T-cell (primary cell): ENCODE data around the gene DOC2A. TPM values are rescaled to one million over a fixed set of nuclear protein-coding genes. Genes with fewer than 3 reads are reported as not detected.
A peak's percentile ranks its signal among the peaks of the same experiment; 100 is the strongest.

Experiments used
- ATAC-seq, 4 experiments: fragments of 200-7000 bp in 3 of 4; fragments of 150-1000 bp in 1 of 4; cut with Tn5 transposase; replicated peaks in 1 of 4; 1 replicate in 3 of 4; 2 replicates in 1 of 4; pipeline ENCODE4 v1.10.0; 2021; ENCODE audit warnings: moderate library complexity in 3 of 4, mild to moderate bottlenecking in 2 of 4, moderate number of reproducible peaks in 1 of 4
- CTCF ChIA-PET, 2 donors: fragments of 300-600 bp; sonication (Branson Sonifier 250); formaldehyde crosslinking; loops; one replicate each; lab custom pipeline; 2022; ENCODE audit warnings: antibody characterized with exemption in 2 of 2; lab: Charles Lee
- POLR2A ChIA-PET, 2 donors: fragments of 300-600 bp; sonication (Branson Sonifier 250); formaldehyde crosslinking; loops; one replicate each; lab custom pipeline; 2022; ENCODE audit warnings: antibody characterized with exemption in 2 of 2; lab: Charles Lee
- DNase-seq, 35 experiments: peaks; one replicate each; pipeline versions ENCODE4 v3.0.0 to v3.0.0-alpha.2; 2013 to 2023
- H3K27ac ChIP-seq: one replicate; pipeline ENCODE4 v1.5.1; 2013; ENCODE audit warnings: low read length
- H3K27me3 ChIP-seq, 2 experiments: replicated peaks in 1 of 2; 1 replicate in 1 of 2; 2 replicates in 1 of 2; pipeline versions ENCODE4 v1.6.1 to v1.7.0; 2013; ENCODE audit warnings: low read length in 1 of 2, mixed read lengths in 1 of 2; ENCODE audit not compliant: control insufficient read depth in 2 of 2, insufficient read depth in 2 of 2; ENCODE audit errors: extremely low read depth in 1 of 2
- H3K36me3 ChIP-seq, 2 donors: 1 replicate in 1 of 2; 2 replicates in 1 of 2; pipeline versions ENCODE4 v1.6.1 to v1.7.0; 2013; ENCODE audit warnings: low read length in 1 of 2; ENCODE audit not compliant: control insufficient read depth in 2 of 2, insufficient read depth in 1 of 2; ENCODE audit errors: extremely low read depth in 1 of 2
- H3K4me1 ChIP-seq, 2 experiments: 1 replicate in 1 of 2; 2 replicates in 1 of 2; pipeline versions ENCODE4 v1.6.1 to v1.7.0; 2013; ENCODE audit warnings: low read length in 2 of 2, mixed read lengths in 1 of 2; ENCODE audit not compliant: insufficient read depth in 2 of 2, control insufficient read depth in 1 of 2; ENCODE audit errors: extremely low read depth in 1 of 2
- H3K4me3 ChIP-seq, 2 donors: 1 replicate in 1 of 2; 2 replicates in 1 of 2; pipeline versions ENCODE4 v1.5.1 to v1.7.0; 2013; ENCODE audit warnings: mild to moderate bottlenecking in 2 of 2, low read length in 1 of 2, moderate library complexity in 1 of 2; ENCODE audit not compliant: control insufficient read depth in 1 of 2; ENCODE audit errors: extremely low read depth in 1 of 2
- H3K9me3 ChIP-seq: 2 replicates; pipeline ENCODE4 v1.7.0; 2013
- H3K27ac Mint-ChIP-seq, 2 donors: one replicate each; pipeline ENCODE4 v1.8.0; 2020 to 2021; ENCODE audit warnings: mild to moderate bottlenecking in 2 of 2, mixed read lengths in 2 of 2
- H3K27me3 Mint-ChIP-seq, 2 donors: one replicate each; pipeline ENCODE4 v1.8.0; 2021 to 2022; ENCODE audit warnings: mixed read lengths in 2 of 2
- H3K36me3 Mint-ChIP-seq: one replicate; pipeline ENCODE4 v1.8.0; 2021; ENCODE audit warnings: mixed read lengths
- H3K4me1 Mint-ChIP-seq, 3 donors: one replicate each; pipeline ENCODE4 v1.8.0; 2020 to 2022; ENCODE audit warnings: mixed read lengths in 3 of 3, mild to moderate bottlenecking in 1 of 3
- H3K4me3 Mint-ChIP-seq, 3 donors: one replicate each; pipeline ENCODE4 v1.8.0; 2020 to 2022; ENCODE audit warnings: mild to moderate bottlenecking in 3 of 3, mixed read lengths in 3 of 3, moderate library complexity in 3 of 3
- H3K9me3 Mint-ChIP-seq, 3 donors: one replicate each; pipeline ENCODE4 v1.8.0; 2020 to 2022; ENCODE audit warnings: mixed read lengths in 3 of 3
- WGBS: methylation state at CpG from one replicate; pipeline ENCODE4 v1.1.5; 2013; ENCODE audit warnings: missing lambda C conversion rate; ENCODE audit not compliant: insufficient coverage; 5-methylcytosine and 5-hydroxymethylcytosine counted together
- total RNA-seq, 35 experiments: library from RNA in 6 of 35; stranded (reverse) in 6 of 35; fragments of 120-200 nt in 1 of 35; gene quantifications; one replicate each; pipeline versions ENCODE4 v1.2.1 to v1.2.4 and lab custom pipeline; 2013 to 2026

Gene DOC2A
- total RNA-seq, 5 donors from 2014 or later (not counting 1 experiment from before 2014, with no cell fraction given): 0.15 to 0.38 (median 0.26) TPM; not detected in 1

GRCh38 chr16:29990034-29990433 is 20.8 kb downstream of the DOC2A start:
- Histone ChIP-seq H3K9me3 (no peaks in the 10 kb centered on the region), H3K27me3 (no peaks in the 10 kb centered on the region), H3K27ac (no peak overlapping the region), H3K4me1 (peaks cover 5 to 13% of the 10 kb centered on the region in 2 experiments), H3K36me3 (peaks cover 21 to 71% of the 10 kb centered on the region in 2 donors), H3K4me3 (no peak overlapping the region)
- POLR2A ChIA-PET: no interaction called here
- H3K27ac Mint-ChIP-seq: no peak overlapping the region
- DNase-seq: no peak
- no CpG with 5 or more reads among the region's 2 CpGs for WGBS
- H3K9me3 Mint-ChIP-seq: no peaks in the 10 kb centered on the region
- CTCF ChIA-PET: no interaction called here
- peaks cover 10 to 14% (median 13%) of the 10 kb centered on the region in 3 donors for H3K4me1 Mint-ChIP-seq
- H3K4me3 Mint-ChIP-seq: no peak overlapping the region
- no peaks in the 10 kb centered on the region for H3K27me3 Mint-ChIP-seq
- H3K36me3 Mint-ChIP-seq: peaks cover 31% of the 10 kb centered on the region
- ATAC-seq: no peak

GRCh38 chr16:29989111-29989858 is 21.5 kb downstream of the DOC2A start:
- DNase-seq (no peak), ATAC-seq (no peak)
- no peak overlapping the region for H3K27ac Mint-ChIP-seq
- H3K4me3 Mint-ChIP-seq: no peak overlapping the region
- H3K9me3 Mint-ChIP-seq: no peaks in the 10 kb centered on the region
- Histone ChIP-seq H3K27ac (no peak overlapping the region), H3K4me3 (no peak overlapping the region), H3K9me3 (no peaks in the 10 kb centered on the region), H3K4me1 (peaks cover 0 to 5% of the 10 kb centered on the region in 2 experiments), H3K36me3 (peaks cover 21 to 78% of the 10 kb centered on the region in 2 donors), H3K27me3 (no peaks in the 10 kb centered on the region)
- ChIA-PET POLR2A (no interaction called here), CTCF (no interaction called here)
- 96% methylated on average over 21 of the region's 23 CpGs for WGBS
- H3K4me1 Mint-ChIP-seq: peaks cover 3 to 6% (median 6%) of the 10 kb centered on the region in 3 donors
- no peaks in the 10 kb centered on the region for H3K27me3 Mint-ChIP-seq
- H3K36me3 Mint-ChIP-seq: peaks cover 34% of the 10 kb centered on the region

GRCh38 chr16:29988346-29989075 is 22.3 kb downstream of the DOC2A start:
- CTCF ChIA-PET: no interaction called here
- Mint-ChIP-seq H3K36me3 (peaks cover 41% of the 10 kb centered on the region), H3K9me3 (no peaks in the 10 kb centered on the region), H3K27me3 (no peaks in the 10 kb centered on the region), H3K27ac (no peak overlapping the region), H3K4me3 (no peak overlapping the region), H3K4me1 (no peaks in the 10 kb centered on the region)
- POLR2A ChIA-PET: no interaction called here
- 96% methylated on average over 11 of the region's 17 CpGs for WGBS
- Histone ChIP-seq H3K4me1 (no peaks in the 10 kb centered on the region), H3K9me3 (no peaks in the 10 kb centered on the region), H3K27ac (no peak overlapping the region), H3K4me3 (no peak overlapping the region), H3K27me3 (no peaks in the 10 kb centered on the region), H3K36me3 (peaks cover 18 to 81% of the 10 kb centered on the region in 2 donors)
- DNase-seq: no peak
- ATAC-seq: no peak

GRCh38 chr16:29987371-29988085 is 23.3 kb downstream of the DOC2A start:
- POLR2A ChIA-PET: no interaction called here
- Mint-ChIP-seq H3K27ac (no peak overlapping the region), H3K9me3 (no peaks in the 10 kb centered on the region), H3K4me1 (no peaks in the 10 kb centered on the region), H3K27me3 (no peaks in the 10 kb centered on the region), H3K4me3 (no peak overlapping the region), H3K36me3 (peaks cover 49% of the 10 kb centered on the region)
- no peak overlapping the region for H3K4me3 ChIP-seq
- H3K36me3 ChIP-seq: peaks cover 15 to 82% of the 10 kb centered on the region in 2 donors
- ATAC-seq: peak in 1 of 4 experiments; percentile 26
- H3K9me3 ChIP-seq: no peaks in the 10 kb centered on the region
- H3K27me3 ChIP-seq: no peaks in the 10 kb centered on the region
- H3K27ac ChIP-seq: no peak overlapping the region
- CTCF ChIA-PET: no interaction called here
- 97% methylated on average over 35 of the region's 35 CpGs for WGBS
- no peak for DNase-seq
- no peaks in the 10 kb centered on the region for H3K4me1 ChIP-seq

GRCh38 chr16:29986931-29987330 is 23.9 kb downstream of the DOC2A start:
- H3K4me3 ChIP-seq: no peak overlapping the region
- no peaks in the 10 kb centered on the region for H3K9me3 Mint-ChIP-seq
- ChIA-PET CTCF (no interaction called here), POLR2A (no interaction called here)
- ATAC-seq (no peak), DNase-seq (no peak)
- H3K27me3 Mint-ChIP-seq: no peaks in the 10 kb centered on the region
- H3K27me3 ChIP-seq: no peaks in the 10 kb centered on the region
- H3K36me3 ChIP-seq: peaks cover 15 to 82% of the 10 kb centered on the region in 2 donors
- H3K9me3 ChIP-seq: no peaks in the 10 kb centered on the region
- peaks cover 53% of the 10 kb centered on the region for H3K36me3 Mint-ChIP-seq
- no CpG with 5 or more reads among the region's 5 CpGs for WGBS
- no peaks in the 10 kb centered on the region for H3K4me1 Mint-ChIP-seq
- H3K4me1 ChIP-seq: no peaks in the 10 kb centered on the region
- no peak overlapping the region for H3K27ac ChIP-seq
- H3K27ac Mint-ChIP-seq: no peak overlapping the region
- H3K4me3 Mint-ChIP-seq: no peak overlapping the region

- Histone ChIP-seq H3K27me3 (no peaks in the 10 kb centered on the region), H3K36me3 (peaks cover 15 to 82% of the 10 kb centered on the region in 2 donors), H3K9me3 (no peaks in the 10 kb centered on the region), H3K4me3 (no peak overlapping the region), H3K27ac (no peak overlapping the region), H3K4me1 (no peaks in the 10 kb centered on the region)
- Mint-ChIP-seq H3K27me3 (no peaks in the 10 kb centered on the region), H3K4me3 (no peak overlapping the region), H3K36me3 (peaks cover 56% of the 10 kb centered on the region), H3K27ac (no peak overlapping the region), H3K9me3 (no peaks in the 10 kb centered on the region), H3K4me1 (no peaks in the 10 kb centered on the region)
- no peak for ATAC-seq
- WGBS: 95% methylated on average over 15 of the region's 20 CpGs
- CTCF ChIA-PET: no interaction called here
- POLR2A ChIA-PET: no interaction called here
- no peak for DNase-seq
These were observed 24.6 kb downstream of the DOC2A start for GRCh38 chr16:29986231-29986630.
